Sigmoid colon (tissue), 4 donors: ENCODE data around the gene ENGASE.

ENCODE experiments used
- CTCF ChIP-seq, 4 experiments: fragments of 450-650 bp in 3 of 4; fragments of 200-600 bp in 1 of 4; IDR thresholded peaks; one replicate each; pipeline ENCODE4 v1.5.1; 2016 to 2019; ENCODE audit warnings: antibody characterized with exemption in 4 of 4, mild to moderate bottlenecking in 3 of 4, moderate library complexity in 2 of 4
- POLR2A ChIP-seq, 2 donors: fragments of 450-650 bp; IDR thresholded peaks; one replicate each; pipeline ENCODE4 v1.6.1; 2016; ENCODE audit warnings: antibody characterized with exemption in 2 of 2, mild to moderate bottlenecking in 2 of 2, moderate library complexity in 2 of 2
- POLR2AphosphoS5 ChIP-seq, 4 donors: sonication (generic); formaldehyde crosslinking; IDR thresholded peaks; one replicate each; pipeline ENCODE4 v1.6.1; 2017; ENCODE audit warnings: antibody characterized with exemption in 4 of 4

GRCh38 chr17:79065105-79065670, 9.4 kb upstream of the ENGASE start:
- TF ChIP-seq POLR2AphosphoS5 (IDR thresholded peaks at IDR 0.05) (no peak), CTCF (IDR thresholded peaks at IDR 0.05) (peak; percentile 14 to 71 (median 56)), POLR2A (IDR thresholded peaks at IDR 0.05) (no peak)
